CD4-positive, alpha-beta T cell treated with Interferon alpha-2 for 1 hour (primary cell): ENCODE measurements around the gene SH3D19.
"Not testable (repeated sequence)": the region's sequence is repeated elsewhere in the genome, so short reads cannot be mapped to it uniquely, and the experiment has no call there.

Experiments used
- DNase-seq, 2 donors: peaks; one replicate each; pipeline ENCODE4 v3.0.0-alpha.2; 2020 to 2022

Gene SH3D19

GRCh38 chr4:151325111-151325948 lies at the start of gene SH3D19:
TSS of gene SH3D19 (minus strand) at chr4:151325605. CDS start at chr4:151325352, 253 bp downstream.
- no peak for DNase-seq

- DNase-seq, result peak; percentile 72 to 81
Measured at GRCh38 chr4:151362404-151363164, 37.2 kb upstream of the SH3D19 start.

GRCh38 chr4:151361966-151362365 lies 36.6 kb upstream of the SH3D19 start:
- DNase-seq, result no peak

GRCh38 chr4:151361126-151361525 lies 35.7 kb upstream of the SH3D19 start:
- no peak for DNase-seq

- no peak for DNase-seq
Measured at GRCh38 chr4:151359576-151359975, 34.2 kb upstream of the SH3D19 start.

- no peak for DNase-seq
Measured at GRCh38 chr4:151358266-151358665, 32.9 kb upstream of the SH3D19 start.

GRCh38 chr4:151356510-151356909 lies 31.1 kb upstream of the SH3D19 start:
- DNase-seq, result no peak

GRCh38 chr4:151355155-151355554 lies 29.8 kb upstream of the SH3D19 start:
- no peak for DNase-seq

GRCh38 chr4:151347490-151348235 lies 22.3 kb upstream of the SH3D19 start:
- no peak for DNase-seq

GRCh38 chr4:151344948-151345347 lies 19.5 kb upstream of the SH3D19 start:
- DNase-seq, result no peak

- DNase-seq, result no peak
Measured at GRCh38 chr4:151340751-151341385, 15.5 kb upstream of the SH3D19 start.

GRCh38 chr4:151339467-151339866 lies 14.1 kb upstream of the SH3D19 start:
- DNase-seq, result no peak

- DNase-seq, result no peak
Measured at GRCh38 chr4:151331276-151332042, 6.1 kb upstream of the SH3D19 start.

GRCh38 chr4:151329217-151330007 lies 4.0 kb upstream of the SH3D19 start:
- DNase-seq, result no peak

- no peak for DNase-seq
Measured at GRCh38 chr4:151325949-151326246, 493 bp upstream of the SH3D19 start.

- DNase-seq, result no peak
Measured at GRCh38 chr4:151324752-151325110, 674 bp downstream of the SH3D19 start.

- no peak for DNase-seq
Measured at GRCh38 chr4:151324124-151324751, 1.2 kb downstream of the SH3D19 start.

GRCh38 chr4:151323667-151324066 lies 1.7 kb downstream of the SH3D19 start:
- no peak for DNase-seq

GRCh38 chr4:151322570-151322969 lies 2.8 kb downstream of the SH3D19 start:
- no peak for DNase-seq

- not testable (repeated sequence) for DNase-seq
Measured at GRCh38 chr4:151322161-151322560, 3.2 kb downstream of the SH3D19 start.

GRCh38 chr4:151321586-151321985 lies 3.8 kb downstream of the SH3D19 start:
- no peak for DNase-seq
